Natural killer cell (primary cell): ENCODE measurements around the gene DES. TPM values are rescaled to one million over a fixed set of nuclear protein-coding genes. Genes with fewer than 3 reads are reported as not detected.

Source experiments
- ATAC-seq, 3 donors: fragments of 150-1000 bp in 2 of 3; fragments of 200-7000 bp in 1 of 3; cut with Tn5 transposase; 1 replicate in 1 of 3; 2 replicates in 2 of 3; pipeline ENCODE4 v1.10.0; 2021; ENCODE audit warnings: mild to moderate bottlenecking in 2 of 3, moderate library complexity in 2 of 3
- DNase-seq, 2 donors: peaks; one replicate each; pipeline versions ENCODE4 v3.0.0 to v3.0.0-alpha.2; 2013 to 2021; ENCODE audit warnings: mixed read lengths in 1 of 2
- H3K27ac ChIP-seq: one replicate; pipeline ENCODE4 v1.5.1; 2013; ENCODE audit warnings: mild to moderate bottlenecking, low read length
- H3K27me3 ChIP-seq: one replicate; pipeline ENCODE4 v1.6.1; 2013; ENCODE audit warnings: low read length; ENCODE audit not compliant: control insufficient read depth, insufficient read depth
- H3K36me3 ChIP-seq: one replicate; pipeline ENCODE4 v1.6.1; 2013; ENCODE audit warnings: low read length; ENCODE audit not compliant: control insufficient read depth, insufficient read depth
- H3K4me1 ChIP-seq: one replicate; pipeline ENCODE4 v1.6.1; 2013; ENCODE audit warnings: low read length; ENCODE audit not compliant: control insufficient read depth, insufficient read depth
- H3K4me3 ChIP-seq: one replicate; pipeline ENCODE4 v1.5.1; 2013; ENCODE audit warnings: low read length
- H3K9me3 ChIP-seq: one replicate; pipeline ENCODE4 v1.6.1; 2013; ENCODE audit warnings: low read length; ENCODE audit not compliant: control insufficient read depth, insufficient read depth
- H3K27ac Mint-ChIP-seq, 2 donors: one replicate each; pipeline ENCODE4 v1.8.0; 2022; ENCODE audit warnings: mild to moderate bottlenecking in 2 of 2, mixed read lengths in 2 of 2, moderate library complexity in 1 of 2
- H3K27me3 Mint-ChIP-seq, 2 donors: one replicate each; pipeline ENCODE4 v1.8.0; 2022; ENCODE audit warnings: low read depth in 2 of 2, mixed read lengths in 2 of 2
- H3K36me3 Mint-ChIP-seq: one replicate; pipeline ENCODE4 v1.8.0; 2022; ENCODE audit warnings: mixed read lengths
- H3K4me1 Mint-ChIP-seq, 2 donors: one replicate each; pipeline ENCODE4 v1.8.0; 2022; ENCODE audit warnings: mixed read lengths in 2 of 2
- H3K4me3 Mint-ChIP-seq: one replicate; pipeline ENCODE4 v1.8.0; 2022; ENCODE audit warnings: mild to moderate bottlenecking, moderate library complexity, mixed read lengths
- H3K9me3 Mint-ChIP-seq, 2 donors: one replicate each; pipeline ENCODE4 v1.8.0; 2022; ENCODE audit warnings: mixed read lengths in 2 of 2
- CTCF ChIP-seq: fragments of 200-600 bp; IDR thresholded peaks from one replicate; pipeline ENCODE4 v1.8.0; 2022; ENCODE audit warnings: antibody characterized with exemption
- WGBS: methylation state at CpG from one replicate; pipeline ENCODE4 v1.1.7; 2013; ENCODE audit warnings: missing lambda C conversion rate; ENCODE audit not compliant: insufficient coverage; 5-methylcytosine and 5-hydroxymethylcytosine counted together
- intact Hi-C: fragments of 100-400 bp; cut with micrococcal nuclease; formaldehyde crosslinking; loops from one replicate; pipeline ENCODE4 v1.14.2; 2022
- total RNA-seq, 4 donors: library from RNA; stranded (reverse); fragments of 120-200 nt in 1 of 4; gene quantifications; one replicate each; pipeline versions ENCODE4 v1.2.3 to v1.2.4, GENCODE V29; 2013 to 2022

The DES gene
- total RNA-seq, 3 donors from 2014 or later (not counting 1 experiment from before 2014, with no cell fraction given): not detected

GRCh38 chr2:219443697-219444023 is 25.5 kb downstream of the DES start:
- intact Hi-C loops: no loop called here
- TF ChIP-seq CTCF: no peak
- Histone ChIP-seq H3K4me1 (peaks cover 9% of the 10 kb centered on the region), H3K9me3 (no peaks in the 10 kb centered on the region), H3K27ac (no peak overlapping the region), H3K36me3 (no peaks in the 10 kb centered on the region), H3K27me3 (peaks cover 20% of the 10 kb centered on the region), H3K4me3 (no peak overlapping the region)
- Mint-ChIP-seq H3K27me3 (peaks cover 23 to 49% of the 10 kb centered on the region in 2 donors), H3K4me3 (no peak overlapping the region), H3K27ac (no peak overlapping the region), H3K4me1 (peaks cover 14 to 19% of the 10 kb centered on the region in 2 donors), H3K36me3 (no peaks in the 10 kb centered on the region), H3K9me3 (no peaks in the 10 kb centered on the region)
- no peak for DNase-seq
- ATAC-seq: no peak
- WGBS: 93% methylated on average over 3 of the region's 3 CpGs

- TF ChIP-seq CTCF: no peak
- Histone ChIP-seq H3K4me3 (no peak overlapping the region), H3K27me3 (peaks cover 22% of the 10 kb centered on the region), H3K36me3 (no peaks in the 10 kb centered on the region), H3K9me3 (no peaks in the 10 kb centered on the region), H3K27ac (no peak overlapping the region), H3K4me1 (peaks cover 9% of the 10 kb centered on the region)
- Mint-ChIP-seq H3K9me3 (no peaks in the 10 kb centered on the region), H3K36me3 (no peaks in the 10 kb centered on the region), H3K27ac (no peak overlapping the region), H3K4me3 (no peak overlapping the region), H3K4me1 (peaks cover 14 to 19% of the 10 kb centered on the region in 2 donors), H3K27me3 (peaks cover 29 to 55% of the 10 kb centered on the region in 2 donors)
- DNase-seq (no peak), ATAC-seq (no peak)
- 88% methylated on average over 23 of the region's 23 CpGs for WGBS
- intact Hi-C loops: no loop called here
Observed at GRCh38 chr2:219444566-219445091, 26.5 kb downstream of the DES start.

- ATAC-seq (no peak), DNase-seq (no peak)
- H3K9me3 ChIP-seq: no peaks in the 10 kb centered on the region
- no peak overlapping the region for H3K27ac Mint-ChIP-seq
- peaks cover 14 to 19% of the 10 kb centered on the region in 2 donors for H3K4me1 Mint-ChIP-seq
- no peaks in the 10 kb centered on the region for H3K36me3 Mint-ChIP-seq
- no peaks in the 10 kb centered on the region for H3K9me3 Mint-ChIP-seq
- peaks cover 35 to 56% of the 10 kb centered on the region in 2 donors for H3K27me3 Mint-ChIP-seq
- H3K4me3 Mint-ChIP-seq: no peak overlapping the region
- WGBS: 78% methylated on average over 5 of the region's 5 CpGs
- no peak for TF ChIP-seq CTCF
- no peak overlapping the region for H3K4me3 ChIP-seq
- H3K27me3 ChIP-seq: peaks cover 23% of the 10 kb centered on the region
- no peaks in the 10 kb centered on the region for H3K36me3 ChIP-seq
- intact Hi-C loops: no loop called here
- H3K4me1 ChIP-seq: peaks cover 9% of the 10 kb centered on the region
- H3K27ac ChIP-seq: no peak overlapping the region
Observed at GRCh38 chr2:219445220-219445640, 27.1 kb downstream of the DES start.

GRCh38 chr2:219446101-219446504 is 27.9 kb downstream of the DES start:
- Mint-ChIP-seq H3K9me3 (no peaks in the 10 kb centered on the region), H3K27ac (no peak overlapping the region), H3K36me3 (no peaks in the 10 kb centered on the region), H3K27me3 (peaks cover 35 to 54% of the 10 kb centered on the region in 2 donors), H3K4me3 (no peak overlapping the region), H3K4me1 (peaks cover 10 to 15% of the 10 kb centered on the region in 2 donors)
- intact Hi-C loops: no loop called here
- no peak for TF ChIP-seq CTCF
- H3K4me1 ChIP-seq: peaks cover 9% of the 10 kb centered on the region
- DNase-seq: no peak
- ATAC-seq: no peak
- H3K27me3 ChIP-seq: peaks cover 21% of the 10 kb centered on the region
- no peaks in the 10 kb centered on the region for H3K9me3 ChIP-seq
- WGBS: 54% methylated on average over 6 of the region's 6 CpGs
- no peaks in the 10 kb centered on the region for H3K36me3 ChIP-seq
- H3K4me3 ChIP-seq: no peak overlapping the region
- no peak overlapping the region for H3K27ac ChIP-seq
